ENCODE results near the gene REXO4. TPM values are rescaled to one million over a fixed set of nuclear protein-coding genes. Genes with fewer than 3 reads are reported as not detected.

Gene REXO4
- total and polyA plus RNA-seq, 2 of the 8 experiments (the other 6 are each of a cell fraction or from before 2014, with no cell fraction given), result 19.1 to 38.3 TPM

GRCh38 chr9:133379153-133380086, 38.4 kb downstream of the REXO4 start:
- H3K4me1 ChIP-seq (replicated peaks in 1 of 4; ENCODE audit: control insufficient read depth in 3 of 4, insufficient read depth in 4 of 4, low read length in 3 of 4), result peaks cover 0 to 5% (median 0%) of the 10 kb centered on the region in 4 experiments; a peak in 1 of 7 replicates
- CTCF ChIA-PET (ENCODE audit: partially characterized antibody), result interaction anchor here (0.7 to 5.4 kb wide), 10 partner anchors 10 to 108 kb away, joined by 3 to 33 read pairs (median 4); no protein-coding TSS in a partner anchor
- H4K91ac ChIP-seq (replicated peaks; ENCODE audit: insufficient read length, low read length), result no peak overlapping the region
- H3K4ac ChIP-seq (replicated peaks; ENCODE audit: insufficient read length, low read depth, low read length), result no peak overlapping the region
- H3K18ac ChIP-seq (ENCODE audit: extremely low read depth, low read length), result no peak overlapping the region
- H3K79me1 ChIP-seq (ENCODE audit: low read depth, low read length), result no peaks in the 10 kb centered on the region
- H2BK12ac ChIP-seq (ENCODE audit: low read depth, low read length), result peak overlapping the region; percentile 75; the same call in 1 of the 2 replicates
- H2BK120ac ChIP-seq (replicated peaks; ENCODE audit: low read depth, low read length), result no peak overlapping the region
- peaks cover 23% of the 10 kb centered on the region; the same call in 1 of the 2 replicates for H3K23me2 ChIP-seq (ENCODE audit: low read depth, low read length)
- 0 out of 2 replicates have a peak overlapping the region, but pooled peaks have one; percentile 70 for H2AK5ac ChIP-seq (ENCODE audit: low read depth, low read length)
- no peak overlapping the region for H3K4me3 ChIP-seq (ENCODE audit: extremely low read depth in 1 of 4, insufficient read depth in 2 of 4, low read depth in 3 of 4, low read length in 4 of 4)
- no peak overlapping the region for H3K14ac ChIP-seq (ENCODE audit: insufficient read length)
- peaks cover 0 to 11% (median 6%) of the 10 kb centered on the region in 4 experiments; a peak in 5 of 7 replicates for H3K27me3 ChIP-seq (replicated peaks in 1 of 4; ENCODE audit: control insufficient read depth in 3 of 4, extremely low read depth in 1 of 4, insufficient read depth in 3 of 4, low read length in 3 of 4)
- no peak overlapping the region for H2AFZ ChIP-seq (ENCODE audit: low read length)
- no peak overlapping the region for H3K23ac ChIP-seq (ENCODE audit: insufficient read length)
- no peak overlapping the region for H3K4me2 ChIP-seq (ENCODE audit: insufficient read depth in 1 of 2, low read depth in 2 of 2, low read length in 2 of 2)
- H3K9me3 ChIP-seq (ENCODE audit: insufficient read depth in 2 of 2, low read depth in 1 of 2, low read length in 1 of 2), result peaks cover 0 to 15% of the 10 kb centered on the region in 2 experiments; a peak in 3 of 4 replicates
- no peaks in the 10 kb centered on the region; a peak in 1 of 8 replicates for H3K36me3 ChIP-seq (ENCODE audit: control insufficient read depth in 2 of 4, insufficient read depth in 4 of 4, low read length in 3 of 4)
- no peak overlapping the region for H3K27ac ChIP-seq (ENCODE audit: low read depth, low read length)
- DNase-seq (ENCODE audit: low read depth in 1 of 2, low spot score in 2 of 2), result no peak
- H4K5ac ChIP-seq (ENCODE audit: insufficient read length, low read depth, low read length), result no peak overlapping the region
- no peak overlapping the region for H4K8ac ChIP-seq (ENCODE audit: extremely low read depth, insufficient read depth, low read length)
- no peak overlapping the region for H3K56ac ChIP-seq (replicated peaks; ENCODE audit: insufficient read length, low read depth, low read length)
- peaks cover 4 to 10% of the 10 kb centered on the region in 2 experiments; a peak in 3 of 4 replicates for H3K79me2 ChIP-seq (ENCODE audit: control insufficient read depth in 1 of 2, insufficient read depth in 2 of 2, low read length in 2 of 2)
- TF ChIP-seq KDM5A (IDR thresholded peaks at IDR 0.05; ENCODE audit: low read length) (no peak), POU5F1 (IDR thresholded peaks at IDR 0.05; ENCODE audit: low read depth, low read length) (no peak), TEAD4 (IDR thresholded peaks at IDR 0.05; ENCODE audit: low read depth, low read length) (no peak), JUN (IDR thresholded peaks at IDR 0.05; ENCODE audit: low read depth, low read length) (no peak), CBX5 (IDR thresholded peaks at IDR 0.05; ENCODE audit: low read depth, low read length) (no peak), RXRA (IDR thresholded peaks at IDR 0.05; ENCODE audit: insufficient read depth, low read depth, low read length) (no peak), CTBP2 (IDR thresholded peaks at IDR 0.05; ENCODE audit: borderline replicate concordance, insufficient read depth, insufficient read length, low read length) (no peak), GABPA (IDR thresholded peaks at IDR 0.05; ENCODE audit: borderline replicate concordance, insufficient read depth, low read length) (no peak), TBP (IDR thresholded peaks at IDR 0.05; ENCODE audit: low read depth, low read length) (no peak), BACH1 (IDR thresholded peaks at IDR 0.05; ENCODE audit: low read length) (no peak)
- TF ChIP-seq, protein P1, sequence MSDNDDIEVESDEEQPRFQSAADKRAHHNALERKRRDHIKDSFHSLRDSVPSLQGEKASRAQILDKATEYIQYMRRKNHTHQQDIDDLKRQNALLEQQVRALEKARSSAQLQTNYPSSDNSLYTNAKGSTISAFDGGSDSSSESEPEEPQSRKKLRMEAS (IDR thresholded peaks at IDR 0.05), result no peak
- H2BK5ac ChIP-seq (ENCODE audit: low read depth, low read length), result no peak overlapping the region
- peaks cover 0 to 17% of the 10 kb centered on the region in 2 experiments for H4K20me1 ChIP-seq (replicated peaks in 1 of 2; ENCODE audit: control insufficient read depth in 1 of 2, insufficient read depth in 2 of 2, low read length in 2 of 2)
- no peak for FAIRE-seq
- POLR2A ChIA-PET (ENCODE audit: partially characterized antibody), result interaction anchor here (0.7 to 19.9 kb wide), 6 partner anchors 12 to 26 kb away, joined by 3 to 461 read pairs (median 4); partner anchors contain the start of genes MED22, RPL7A, SURF1 and SURF2
- no peak overlapping the region for H3K9ac ChIP-seq (replicated peaks in 1 of 4; ENCODE audit: extremely low read depth in 1 of 4, low read depth in 3 of 4, low read length in 3 of 4)
- H2BK15ac ChIP-seq (ENCODE audit: low read length), result no peak overlapping the region
- H2BK20ac ChIP-seq (ENCODE audit: low read length), result no peak overlapping the region
- WGBS, 2 experiments (ENCODE audit: extremely low coverage in 1 of 2, insufficient coverage in 1 of 2, insufficient read length in 1 of 2, insufficient replicate concordance in 2 of 2, low coverage in 1 of 2, low lambda C conversion rate in 2 of 2, missing lambda C conversion rate in 1 of 2), result 90% methylated on average over 14 of the region's 14 CpGs; no CpG with 5 or more reads in 1 of the 2 experiments

All from H1 (cell line).